Esophagus squamous epithelium (tissue), 4 donors: ENCODE measurements around the gene SLC2A6.

Experiments used
- POLR2A ChIP-seq, 4 donors: fragments of 450-650 bp; IDR thresholded peaks; one replicate each; pipeline ENCODE4 v1.6.1; 2017; ENCODE audit warnings: antibody characterized with exemption in 4 of 4, mild to moderate bottlenecking in 4 of 4, moderate library complexity in 3 of 4
- TF ChIP-seq, protein P1 (sequence below), 6 experiments: fragments of 450-650 bp in 4 of 6; fragments of 200-600 bp in 2 of 6; sonication (generic) in 2 of 6; IDR thresholded peaks; one replicate each; pipeline ENCODE4 v1.5.1; 2016 to 2019; ENCODE audit warnings: antibody characterized with exemption in 6 of 6, mild to moderate bottlenecking in 4 of 6, moderate library complexity in 4 of 6

GRCh38 chr9:133499132-133499891 lies 20.4 kb upstream of the SLC2A6 start:
- TF ChIP-seq, protein P1, sequence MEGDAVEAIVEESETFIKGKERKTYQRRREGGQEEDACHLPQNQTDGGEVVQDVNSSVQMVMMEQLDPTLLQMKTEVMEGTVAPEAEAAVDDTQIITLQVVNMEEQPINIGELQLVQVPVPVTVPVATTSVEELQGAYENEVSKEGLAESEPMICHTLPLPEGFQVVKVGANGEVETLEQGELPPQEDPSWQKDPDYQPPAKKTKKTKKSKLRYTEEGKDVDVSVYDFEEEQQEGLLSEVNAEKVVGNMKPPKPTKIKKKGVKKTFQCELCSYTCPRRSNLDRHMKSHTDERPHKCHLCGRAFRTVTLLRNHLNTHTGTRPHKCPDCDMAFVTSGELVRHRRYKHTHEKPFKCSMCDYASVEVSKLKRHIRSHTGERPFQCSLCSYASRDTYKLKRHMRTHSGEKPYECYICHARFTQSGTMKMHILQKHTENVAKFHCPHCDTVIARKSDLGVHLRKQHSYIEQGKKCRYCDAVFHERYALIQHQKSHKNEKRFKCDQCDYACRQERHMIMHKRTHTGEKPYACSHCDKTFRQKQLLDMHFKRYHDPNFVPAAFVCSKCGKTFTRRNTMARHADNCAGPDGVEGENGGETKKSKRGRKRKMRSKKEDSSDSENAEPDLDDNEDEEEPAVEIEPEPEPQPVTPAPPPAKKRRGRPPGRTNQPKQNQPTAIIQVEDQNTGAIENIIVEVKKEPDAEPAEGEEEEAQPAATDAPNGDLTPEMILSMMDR (IDR thresholded peaks at IDR 0.05): no peak
- TF ChIP-seq POLR2A (IDR thresholded peaks at IDR 0.05): no peak
